ENCODE data around the gene SMC5. TPM values are rescaled to one million over a fixed set of nuclear protein-coding genes. Genes with fewer than 3 reads are reported as not detected.
"Not testable (repeated sequence)": the region's sequence is repeated elsewhere in the genome, so short reads cannot be mapped to it uniquely, and the experiment has no call there.

The SMC5 gene
- total RNA-seq, 1 donor from 2014 or later = 11.0 TPM

- intact Hi-C loops (cut with micrococcal nuclease) = no loop called here
- Histone ChIP-seq H3K27ac (replicated peaks) (no peak overlapping the region), H3K36me3 (peaks cover 83% of the 10 kb centered on the region), H3K9me3 (replicated peaks) (no peaks in the 10 kb centered on the region), H3K4me1 (no peaks in the 10 kb centered on the region), H3K4me3 (no peak overlapping the region), H3K27me3 (ENCODE audit: low read depth) (no peaks in the 10 kb centered on the region)
- DNase-seq = no peak
- no peak for TF ChIP-seq CTCF (IDR thresholded peaks at IDR 0.05; ENCODE audit: borderline replicate concordance)
Observed at GRCh38 chr9:70322096-70322495, 63.3 kb downstream of the SMC5 start.

DNA sequence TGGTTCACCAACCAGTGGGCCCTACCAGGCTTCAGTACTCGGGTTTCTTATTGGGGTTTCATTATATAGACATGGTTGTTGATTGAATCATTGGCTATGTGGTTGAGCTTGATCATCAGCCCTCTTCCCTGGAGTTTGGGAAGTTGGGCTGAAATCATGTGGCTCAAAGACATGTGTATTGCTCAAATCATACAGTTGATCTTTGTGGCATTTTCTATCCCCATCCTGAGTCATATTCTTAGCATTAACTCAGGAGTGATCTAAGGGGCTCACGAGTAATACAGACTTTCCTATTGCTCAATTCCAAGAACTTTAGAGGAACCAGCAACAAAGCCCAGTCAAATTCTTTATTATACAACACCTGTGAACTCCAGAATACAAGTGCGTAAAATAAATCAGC, 66.2 kb downstream of the SMC5 start:
- intact Hi-C loops (cut with micrococcal nuclease) = no loop called here
- TF ChIP-seq CTCF (IDR thresholded peaks at IDR 0.05; ENCODE audit: borderline replicate concordance) = no peak
- Histone ChIP-seq H3K9me3 (replicated peaks) (no peaks in the 10 kb centered on the region), H3K27ac (replicated peaks) (no peak overlapping the region), H3K4me1 (no peaks in the 10 kb centered on the region), H3K27me3 (ENCODE audit: low read depth) (no peaks in the 10 kb centered on the region), H3K4me3 (no peak overlapping the region), H3K36me3 (peaks cover 78% of the 10 kb centered on the region)
- DNase-seq = no peak

DNA sequence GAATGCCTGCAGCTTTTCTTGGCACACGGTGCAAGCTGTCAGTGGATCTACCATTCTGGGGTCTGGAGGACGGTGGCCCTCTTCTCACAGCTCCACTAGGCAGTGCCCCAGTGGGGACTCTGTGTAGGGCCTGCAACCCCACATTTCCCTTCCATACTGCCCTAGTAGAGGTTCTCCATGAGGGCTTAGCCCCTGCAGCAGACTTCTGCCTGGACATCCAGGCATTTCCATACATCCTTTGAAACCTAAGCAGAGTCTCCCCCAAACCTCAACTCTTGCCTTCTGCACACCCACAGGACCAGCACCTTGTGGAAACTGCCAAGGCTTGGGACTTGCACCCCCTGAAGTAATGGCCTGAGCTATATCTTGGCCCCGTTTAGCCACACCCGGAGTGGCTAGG, 69.8 kb downstream of the SMC5 start:
- peaks cover 56% of the 10 kb centered on the region for H3K36me3 ChIP-seq
- H3K4me3 ChIP-seq; DNase-seq; H3K9me3 ChIP-seq (replicated peaks); H3K27ac ChIP-seq (replicated peaks); H3K27me3 ChIP-seq (ENCODE audit: low read depth); H3K4me1 ChIP-seq; intact Hi-C loops (cut with micrococcal nuclease): not testable (repeated sequence)

GRCh38 chr9:70340572-70340971, 81.8 kb downstream of the SMC5 start:
- H3K9me3 ChIP-seq (replicated peaks) = no peaks in the 10 kb centered on the region
- peak; percentile 68 for TF ChIP-seq CTCF (IDR thresholded peaks at IDR 0.05; ENCODE audit: borderline replicate concordance)
- no peak overlapping the region for H3K27ac ChIP-seq (replicated peaks)
- peaks cover 25% of the 10 kb centered on the region for H3K36me3 ChIP-seq
- DNase-seq = no peak
- peaks cover 9% of the 10 kb centered on the region for H3K4me1 ChIP-seq
- intact Hi-C loops (cut with micrococcal nuclease) = no loop called here
- H3K27me3 ChIP-seq (ENCODE audit: low read depth) = no peaks in the 10 kb centered on the region
- no peak overlapping the region for H3K4me3 ChIP-seq

GRCh38 chr9:70347046-70347445, 88.3 kb downstream of the SMC5 start:
- no peak for DNase-seq
- intact Hi-C loops (cut with micrococcal nuclease) = no loop called here
- H3K36me3 ChIP-seq = peaks cover 53% of the 10 kb centered on the region

GRCh38 chr9:70352356-70352755, 93.6 kb downstream of the SMC5 start:
- Histone ChIP-seq H3K27me3 (ENCODE audit: low read depth) (no peaks in the 10 kb centered on the region), H3K36me3 (peaks cover 50% of the 10 kb centered on the region), H3K4me3 (no peak overlapping the region), H3K4me1 (peaks cover 26% of the 10 kb centered on the region), H3K9me3 (replicated peaks) (no peaks in the 10 kb centered on the region), H3K27ac (replicated peaks) (peak overlapping the region; percentile 29)
- DNase-seq = no peak
- intact Hi-C loops (cut with micrococcal nuclease) = loop anchor here (5.0 to 10.0 kb wide), 3 partner anchors 52 to 250 kb away; no protein-coding TSS in a partner anchor
- no peak for TF ChIP-seq CTCF (IDR thresholded peaks at IDR 0.05; ENCODE audit: borderline replicate concordance)

More at GRCh38 chr9:70347046-70347445, 88.3 kb downstream of the SMC5 start:
- Histone ChIP-seq H3K27ac (replicated peaks) (no peak overlapping the region), H3K9me3 (replicated peaks) (no peaks in the 10 kb centered on the region), H3K27me3 (ENCODE audit: low read depth) (no peaks in the 10 kb centered on the region), H3K4me3 (no peak overlapping the region), H3K4me1 (peaks cover 3% of the 10 kb centered on the region)
- no peak for TF ChIP-seq CTCF (IDR thresholded peaks at IDR 0.05; ENCODE audit: borderline replicate concordance)

Data from left ventricle myocardium inferior (tissue), 1 donor.